Nephron (organoid): ENCODE data around the gene GOPC.

Source experiments
- H3K27ac Mint-ChIP-seq, 3 experiments: 2 replicates each; pipeline ENCODE4 v1.8.0; 2020; ENCODE audit warnings: mixed read lengths in 3 of 3, mild to moderate bottlenecking in 2 of 3, moderate library complexity in 1 of 3
- H3K27me3 Mint-ChIP-seq: 2 replicates; pipeline ENCODE4 v1.8.0; 2021; ENCODE audit warnings: low read depth, mild to moderate bottlenecking, moderate library complexity, mixed read lengths
- H3K36me3 Mint-ChIP-seq: 2 replicates; pipeline ENCODE4 v1.8.0; 2020; ENCODE audit warnings: low read depth, mixed read lengths
- H3K4me1 Mint-ChIP-seq: 2 replicates; pipeline ENCODE4 v1.8.0; 2020; ENCODE audit warnings: mixed read lengths
- H3K4me3 Mint-ChIP-seq, 3 experiments: 2 replicates each; pipeline ENCODE4 v1.8.0; 2020; ENCODE audit warnings: mild to moderate bottlenecking in 3 of 3, mixed read lengths in 3 of 3, moderate library complexity in 2 of 3
- H3K9me3 Mint-ChIP-seq: 2 replicates; pipeline ENCODE4 v1.8.0; 2020; ENCODE audit warnings: mixed read lengths
- TF ChIP-seq, protein P1 (sequence below), 3 experiments: fragments of 200-600 bp; sonication (generic); IDR thresholded peaks; one replicate each; pipeline ENCODE4 v1.5.0; 2021; ENCODE audit warnings: antibody characterized with exemption in 3 of 3; ENCODE audit not compliant: unreplicated experiment in 3 of 3

The GOPC gene

DNA sequence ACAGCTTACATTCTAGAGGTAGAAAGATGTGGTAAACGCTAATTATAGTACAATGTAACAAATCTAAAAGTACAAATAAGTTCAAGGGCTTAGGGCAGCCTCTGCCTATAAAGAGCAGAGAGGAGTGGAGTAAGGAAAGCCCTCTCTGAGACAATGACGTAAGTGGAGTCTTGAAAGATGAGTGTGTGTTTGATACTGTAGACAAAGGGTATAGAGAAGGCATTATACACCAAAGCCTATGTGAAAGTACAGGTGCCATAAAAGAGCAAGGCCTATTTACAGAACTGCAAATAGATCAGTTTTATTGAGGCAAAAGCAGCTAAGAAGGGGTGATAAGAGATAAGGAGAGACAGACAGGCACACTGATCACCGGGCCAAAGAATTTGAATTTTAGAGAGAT is 10.9 kb downstream of the GOPC start:
- no peaks in the 10 kb centered on the region for H3K4me1 Mint-ChIP-seq
- TF ChIP-seq, protein P1, sequence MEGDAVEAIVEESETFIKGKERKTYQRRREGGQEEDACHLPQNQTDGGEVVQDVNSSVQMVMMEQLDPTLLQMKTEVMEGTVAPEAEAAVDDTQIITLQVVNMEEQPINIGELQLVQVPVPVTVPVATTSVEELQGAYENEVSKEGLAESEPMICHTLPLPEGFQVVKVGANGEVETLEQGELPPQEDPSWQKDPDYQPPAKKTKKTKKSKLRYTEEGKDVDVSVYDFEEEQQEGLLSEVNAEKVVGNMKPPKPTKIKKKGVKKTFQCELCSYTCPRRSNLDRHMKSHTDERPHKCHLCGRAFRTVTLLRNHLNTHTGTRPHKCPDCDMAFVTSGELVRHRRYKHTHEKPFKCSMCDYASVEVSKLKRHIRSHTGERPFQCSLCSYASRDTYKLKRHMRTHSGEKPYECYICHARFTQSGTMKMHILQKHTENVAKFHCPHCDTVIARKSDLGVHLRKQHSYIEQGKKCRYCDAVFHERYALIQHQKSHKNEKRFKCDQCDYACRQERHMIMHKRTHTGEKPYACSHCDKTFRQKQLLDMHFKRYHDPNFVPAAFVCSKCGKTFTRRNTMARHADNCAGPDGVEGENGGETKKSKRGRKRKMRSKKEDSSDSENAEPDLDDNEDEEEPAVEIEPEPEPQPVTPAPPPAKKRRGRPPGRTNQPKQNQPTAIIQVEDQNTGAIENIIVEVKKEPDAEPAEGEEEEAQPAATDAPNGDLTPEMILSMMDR (IDR thresholded peaks at IDR 0.05; ENCODE audit: unreplicated experiment in 3 of 3), result no peak

DNA sequence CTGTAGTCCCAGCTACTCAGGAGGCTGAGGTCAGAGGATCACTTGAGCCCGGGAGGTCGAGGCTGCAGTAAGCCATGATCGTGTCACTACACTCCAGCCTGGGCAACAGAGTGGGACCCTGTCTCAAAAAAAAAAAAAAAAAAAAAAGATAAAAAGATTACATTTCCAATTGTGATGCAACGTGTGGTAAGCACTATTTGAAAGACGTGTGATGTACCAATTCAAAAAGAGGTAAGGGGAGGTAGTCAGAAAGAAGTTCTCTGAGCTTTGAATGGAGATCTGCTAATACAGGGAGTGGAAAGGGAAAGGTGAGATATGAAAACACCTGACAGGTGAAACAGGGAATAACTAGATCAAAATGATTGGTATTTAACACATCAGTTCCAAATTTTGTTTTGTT is 11.9 kb downstream of the GOPC start:
- Mint-ChIP-seq H3K27ac (no peak overlapping the region), H3K9me3 (peaks cover 8% of the 10 kb centered on the region), H3K4me3 (no peak overlapping the region), H3K4me1 (no peaks in the 10 kb centered on the region), H3K27me3 (no peaks in the 10 kb centered on the region), H3K36me3 (peaks cover 44% of the 10 kb centered on the region)
- TF ChIP-seq, protein P1 (IDR thresholded peaks at IDR 0.05; ENCODE audit: unreplicated experiment in 3 of 3), result no peak

More for the DNA sequence above, 10.9 kb downstream of the GOPC start:
- Mint-ChIP-seq H3K27ac (no peak overlapping the region), H3K36me3 (peaks cover 38% of the 10 kb centered on the region), H3K27me3 (no peaks in the 10 kb centered on the region), H3K4me3 (no peak overlapping the region), H3K9me3 (peaks cover 17% of the 10 kb centered on the region)

DNA sequence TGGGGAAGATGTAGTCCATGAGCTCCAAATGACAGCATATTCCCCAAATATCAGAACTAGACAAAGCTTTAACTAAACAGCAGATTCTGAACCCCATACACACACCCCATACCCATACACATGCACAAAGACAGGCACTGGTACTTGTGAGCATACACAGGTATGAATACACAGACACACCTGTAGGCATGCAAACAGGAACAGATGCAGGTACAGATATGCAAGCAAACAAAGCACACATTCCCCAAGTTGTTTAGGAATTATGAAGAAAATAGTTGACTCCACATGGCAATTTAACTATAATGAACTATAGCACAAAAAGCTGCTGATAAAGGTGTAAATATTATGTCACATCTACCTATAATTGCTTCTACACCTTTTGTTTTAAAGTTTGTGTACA is 16.7 kb downstream of the GOPC start:
- Mint-ChIP-seq H3K4me1 (no peaks in the 10 kb centered on the region), H3K27me3 (no peaks in the 10 kb centered on the region), H3K9me3 (peaks cover 9% of the 10 kb centered on the region), H3K27ac (no peak overlapping the region), H3K4me3 (no peak overlapping the region), H3K36me3 (peaks cover 68% of the 10 kb centered on the region)
- TF ChIP-seq, protein P1 (IDR thresholded peaks at IDR 0.05; ENCODE audit: unreplicated experiment in 3 of 3), result no peak

DNA sequence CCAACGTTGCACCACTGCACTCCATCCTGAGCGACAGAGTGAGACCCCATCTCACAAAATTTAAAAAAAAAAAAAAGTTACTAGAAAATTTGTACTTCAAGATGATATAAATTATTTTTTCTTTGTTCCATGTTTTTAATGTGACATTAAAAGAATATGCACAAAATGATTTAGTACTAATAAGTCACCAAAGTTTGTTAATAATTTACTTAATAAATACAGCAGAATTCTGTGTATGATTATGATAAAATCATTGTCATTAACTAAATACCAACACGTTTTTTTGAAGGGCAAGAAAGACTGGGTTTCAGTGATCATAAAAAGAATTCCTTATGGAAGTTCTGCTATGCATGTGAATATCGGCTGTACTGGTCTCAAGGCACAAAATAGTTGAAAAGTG is 28.1 kb downstream of the GOPC start:
- TF ChIP-seq, protein P1 (IDR thresholded peaks at IDR 0.05; ENCODE audit: unreplicated experiment in 3 of 3), result no peak
- Mint-ChIP-seq H3K27me3 (no peaks in the 10 kb centered on the region), H3K9me3 (no peaks in the 10 kb centered on the region), H3K4me1 (peaks cover 21% of the 10 kb centered on the region), H3K4me3 (no peak overlapping the region), H3K27ac (no peak overlapping the region), H3K36me3 (peaks cover 49% of the 10 kb centered on the region)

DNA sequence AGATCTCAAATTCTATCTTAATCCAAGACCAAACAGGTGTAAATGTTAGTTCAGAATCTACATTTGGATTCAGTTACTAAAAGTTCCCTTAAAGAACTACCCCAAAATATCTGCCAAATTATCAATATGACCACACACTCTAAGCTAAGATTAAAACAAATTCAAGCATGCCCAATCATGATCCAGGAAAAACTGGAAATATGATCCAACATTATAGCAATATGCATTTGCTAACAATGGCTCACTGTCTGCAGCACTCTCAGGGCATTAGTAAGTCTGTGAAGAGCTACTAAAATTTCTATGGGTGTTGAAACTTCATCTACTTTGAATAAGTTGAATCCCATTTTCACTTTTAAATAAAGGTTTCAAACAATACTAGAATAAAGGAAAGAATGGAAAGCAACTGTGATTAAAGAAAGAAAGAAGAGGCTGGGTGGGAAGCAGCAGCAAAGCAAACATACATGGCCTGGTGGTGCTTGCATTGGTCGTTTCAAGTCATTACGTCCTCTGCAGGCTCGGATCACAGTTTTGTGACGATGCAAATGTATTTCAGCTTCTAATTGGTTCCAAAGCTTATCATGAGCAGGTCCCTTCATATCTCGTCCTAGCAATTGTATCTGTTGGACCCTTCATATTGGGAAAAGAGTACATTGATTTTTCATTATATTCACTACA is 29.2 kb downstream of the GOPC start:
- TF ChIP-seq, protein P1 (IDR thresholded peaks at IDR 0.05; ENCODE audit: unreplicated experiment in 3 of 3), result no peak
- Mint-ChIP-seq H3K4me3 (peak overlapping the region in 1 of 3 experiments; percentile 24), H3K4me1 (peaks cover 15% of the 10 kb centered on the region), H3K27me3 (no peaks in the 10 kb centered on the region), H3K27ac (peak overlapping the region; percentile 62 to 80 (median 62)), H3K9me3 (no peaks in the 10 kb centered on the region), H3K36me3 (peaks cover 53% of the 10 kb centered on the region)

DNA sequence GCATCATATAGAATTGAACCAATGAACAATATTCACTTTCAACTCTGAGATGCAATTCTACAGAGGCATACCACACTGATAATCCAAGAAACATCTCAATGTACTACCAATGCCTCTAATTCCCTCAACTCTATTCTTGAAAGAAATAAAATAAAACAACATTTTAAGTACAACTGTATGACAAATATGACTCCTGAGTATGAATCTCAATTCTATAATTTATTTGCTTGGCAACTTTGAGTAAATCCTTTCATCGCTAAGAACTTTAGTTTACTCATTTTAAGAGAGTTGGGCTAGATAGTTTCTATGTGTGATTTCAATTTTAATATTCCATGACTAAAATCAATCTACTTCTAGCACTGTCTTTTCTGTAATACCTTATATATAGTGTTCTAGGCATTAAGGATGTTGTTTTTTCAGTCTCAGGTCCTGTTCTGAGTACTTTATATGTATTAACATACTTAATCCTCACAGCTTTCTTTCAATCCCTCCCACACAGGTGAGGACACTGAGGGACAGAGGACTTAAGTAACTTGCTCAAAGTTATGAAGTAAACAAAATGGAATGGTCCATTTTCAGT is 33.4 kb downstream of the GOPC start:
- Mint-ChIP-seq H3K27ac (no peak overlapping the region), H3K9me3 (no peaks in the 10 kb centered on the region), H3K36me3 (peaks cover 55% of the 10 kb centered on the region), H3K4me1 (peaks cover 15% of the 10 kb centered on the region), H3K4me3 (no peak overlapping the region), H3K27me3 (no peaks in the 10 kb centered on the region)
- TF ChIP-seq, protein P1 (IDR thresholded peaks at IDR 0.05; ENCODE audit: unreplicated experiment in 3 of 3), result no peak
